HAP-1 (cell line): ENCODE measurements around the gene TMEM139.
"Not testable (repeated sequence)": the region's sequence is repeated elsewhere in the genome, so short reads cannot be mapped to it uniquely, and the experiment has no call there.

Experiments
- DNase-seq, 2 experiments: peaks; one replicate each; pipeline ENCODE4 v3.0.0-alpha.2; 2016 to 2020; ENCODE audit warnings: low spot score in 2 of 2
- H3K27me3 ChIP-seq: fragments of 250-450 bp; sonication (Bioruptor Pico); 2 replicates; pipeline ENCODE4 v1.5.1; 2020; ENCODE audit warnings: low read depth, mild to moderate bottlenecking, moderate library complexity
- H3K36me3 ChIP-seq: fragments of 250-450 bp; sonication (Bioruptor Pico); replicated peaks from 2 replicates; pipeline ENCODE4 v1.5.1; 2020; ENCODE audit warnings: mild to moderate bottlenecking
- H3K4me1 ChIP-seq: fragments of 250-450 bp; sonication (Bioruptor Pico); 2 replicates; pipeline ENCODE4 v1.5.1; 2020; ENCODE audit warnings: mild to moderate bottlenecking
- H3K4me3 ChIP-seq: fragments of 250-450 bp; sonication (Bioruptor Pico); 2 replicates; pipeline ENCODE4 v1.5.1; 2020; ENCODE audit warnings: mild to moderate bottlenecking, moderate library complexity
- H3K9me3 ChIP-seq: fragments of 250-450 bp; sonication (Bioruptor Pico); 2 replicates; pipeline ENCODE4 v1.5.1; 2020; ENCODE audit warnings: mild to moderate bottlenecking, moderate library complexity
- in situ Hi-C: fragments of 300-500 bp; cut with MboI; formaldehyde crosslinking; loops from 3 replicates; pipeline ENCODE4 v1.14.3; 2020; ENCODE audit warnings: low sequenced_read_pairs, inconsistent platforms, mixed read lengths

TMEM139 gene

GRCh38 chr7:143248761-143249354 lies 35.9 kb upstream of the TMEM139 start:
- H3K4me1 ChIP-seq = no peaks in the 10 kb centered on the region
- no peak for DNase-seq
- no peak overlapping the region for H3K4me3 ChIP-seq

GRCh38 chr7:143250199-143250598 lies 34.6 kb upstream of the TMEM139 start:
- H3K9me3 ChIP-seq = no peaks in the 10 kb centered on the region
- no peaks in the 10 kb centered on the region for H3K4me1 ChIP-seq
- in situ Hi-C loops = no loop called here
- H3K27me3 ChIP-seq = peaks cover 1% of the 10 kb centered on the region; the same call in 1 of the 2 replicates
- no peak overlapping the region for H3K4me3 ChIP-seq
- DNase-seq = no peak
- no peaks in the 10 kb centered on the region for H3K36me3 ChIP-seq

More at GRCh38 chr7:143248761-143249354, 35.9 kb upstream of the TMEM139 start:
- H3K27me3 ChIP-seq = peaks cover 5% of the 10 kb centered on the region; the same call in 1 of the 2 replicates
- H3K36me3 ChIP-seq = no peaks in the 10 kb centered on the region
- no peaks in the 10 kb centered on the region for H3K9me3 ChIP-seq
- in situ Hi-C loops = no loop called here

GRCh38 chr7:143250822-143251221 lies 33.9 kb upstream of the TMEM139 start:
- in situ Hi-C loops = no loop called here
- no peak overlapping the region for H3K4me3 ChIP-seq
- H3K36me3 ChIP-seq = no peaks in the 10 kb centered on the region
- H3K4me1 ChIP-seq = no peaks in the 10 kb centered on the region
- H3K9me3 ChIP-seq = no peaks in the 10 kb centered on the region
- DNase-seq = no peak
- no peaks in the 10 kb centered on the region for H3K27me3 ChIP-seq

GRCh38 chr7:143252006-143252405 lies 32.8 kb upstream of the TMEM139 start:
- no peaks in the 10 kb centered on the region for H3K36me3 ChIP-seq
- in situ Hi-C loops = no loop called here
- DNase-seq = no peak
- no peaks in the 10 kb centered on the region for H3K27me3 ChIP-seq
- no peaks in the 10 kb centered on the region for H3K9me3 ChIP-seq
- no peaks in the 10 kb centered on the region for H3K4me1 ChIP-seq
- no peak overlapping the region for H3K4me3 ChIP-seq

DNA sequence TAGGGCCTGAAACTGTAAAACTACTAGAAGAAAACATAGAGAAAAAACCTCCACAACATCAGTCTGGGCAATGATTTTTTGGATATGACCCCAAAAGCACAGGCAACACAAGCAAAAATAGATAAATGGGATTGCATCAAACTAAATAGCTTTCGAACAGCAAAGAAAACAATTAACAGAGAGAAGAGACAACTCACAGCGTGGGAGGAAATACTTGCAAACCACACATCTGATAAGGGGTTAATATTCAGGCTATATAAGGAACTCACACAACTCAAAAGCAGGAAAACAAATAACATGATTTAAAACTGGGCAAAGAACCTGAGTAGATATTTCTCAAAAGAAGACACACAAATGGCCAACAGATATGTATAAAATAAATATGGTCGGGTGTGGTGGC lies 29.2 kb upstream of the TMEM139 start:
- H3K9me3 ChIP-seq = no peaks in the 10 kb centered on the region
- in situ Hi-C loops = no loop called here
- no peak overlapping the region for H3K4me3 ChIP-seq
- H3K36me3 ChIP-seq = no peaks in the 10 kb centered on the region
- H3K27me3 ChIP-seq = no peaks in the 10 kb centered on the region
- DNase-seq = no peak
- H3K4me1 ChIP-seq = no peaks in the 10 kb centered on the region

DNA sequence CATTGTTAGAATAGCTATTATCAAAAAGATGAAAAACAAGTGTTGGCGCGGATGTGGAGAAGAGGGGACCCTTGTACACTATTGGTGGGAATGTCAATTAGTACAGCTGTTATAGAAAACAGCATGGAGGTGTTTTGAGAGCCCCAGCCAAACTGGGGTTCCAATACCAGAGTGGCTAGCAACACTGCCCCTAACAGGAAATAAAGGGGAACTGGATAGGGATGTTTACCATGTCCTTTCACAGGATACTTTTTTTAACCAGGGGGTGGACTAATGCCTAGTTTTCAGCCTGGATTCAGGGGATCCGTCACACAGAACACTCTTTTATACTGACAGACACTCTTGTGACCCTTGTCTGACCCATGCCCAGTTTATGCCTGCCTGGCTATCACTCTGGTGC lies 28.4 kb upstream of the TMEM139 start:
- Histone ChIP-seq H3K4me3 (no peak overlapping the region), H3K27me3 (no peaks in the 10 kb centered on the region), H3K9me3 (no peaks in the 10 kb centered on the region), H3K36me3 (no peaks in the 10 kb centered on the region), H3K4me1 (no peaks in the 10 kb centered on the region)
- in situ Hi-C loops = no loop called here
- DNase-seq = no peak

- Histone ChIP-seq H3K4me3 (no peak overlapping the region), H3K27me3 (no peaks in the 10 kb centered on the region), H3K9me3 (no peaks in the 10 kb centered on the region; the same call in 1 of the 2 replicates), H3K4me1 (no peaks in the 10 kb centered on the region), H3K36me3 (no peaks in the 10 kb centered on the region)
- in situ Hi-C loops = no loop called here
- DNase-seq = no peak
Measured at GRCh38 chr7:143256932-143257331, 27.8 kb upstream of the TMEM139 start.

GRCh38 chr7:143257501-143257900 lies 27.3 kb upstream of the TMEM139 start:
- Histone ChIP-seq H3K27me3 (no peaks in the 10 kb centered on the region), H3K9me3 (no peaks in the 10 kb centered on the region; the same call in 1 of the 2 replicates), H3K4me3 (no peak overlapping the region), H3K4me1 (no peaks in the 10 kb centered on the region), H3K36me3 (no peaks in the 10 kb centered on the region)
- peak in 1 of 2 experiments; percentile 5 for DNase-seq
- in situ Hi-C loops = no loop called here

GRCh38 chr7:143258831-143259230 lies 25.9 kb upstream of the TMEM139 start:
- H3K4me3 ChIP-seq = no peak overlapping the region
- in situ Hi-C loops = no loop called here
- H3K4me1 ChIP-seq = no peaks in the 10 kb centered on the region
- H3K27me3 ChIP-seq = no peaks in the 10 kb centered on the region
- no peak for DNase-seq
- H3K36me3 ChIP-seq = no peaks in the 10 kb centered on the region
- H3K9me3 ChIP-seq = no peaks in the 10 kb centered on the region; the same call in 1 of the 2 replicates

GRCh38 chr7:143259765-143260164 lies 25.0 kb upstream of the TMEM139 start:
- in situ Hi-C loops = no loop called here
- Histone ChIP-seq H3K4me1 (0 out of 2 replicates have a peak, but pooled peaks cover 4% of the 10 kb centered on the region), H3K27me3 (no peaks in the 10 kb centered on the region), H3K4me3 (no peak overlapping the region), H3K9me3 (no peaks in the 10 kb centered on the region; the same call in 1 of the 2 replicates), H3K36me3 (no peaks in the 10 kb centered on the region)
- no peak for DNase-seq

DNA sequence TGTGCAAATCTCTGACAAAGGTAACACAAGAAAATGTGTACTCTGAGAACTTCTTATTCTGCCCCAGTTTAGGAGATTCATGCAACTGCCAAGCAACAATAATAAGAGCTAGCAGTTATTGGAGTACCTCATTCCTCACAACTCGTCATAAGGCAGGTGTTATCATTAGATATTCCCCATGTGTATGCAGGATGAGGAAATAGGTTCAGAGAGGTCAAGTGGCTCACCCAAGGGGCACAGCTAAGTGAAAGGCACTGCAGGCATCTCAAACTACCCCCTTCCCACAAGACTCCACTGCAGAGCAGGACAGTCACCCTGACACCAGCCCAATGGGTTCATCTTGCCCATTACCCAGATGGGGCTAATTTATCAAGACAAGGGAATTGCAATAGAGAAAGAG lies 22.9 kb upstream of the TMEM139 start:
- H3K4me1 ChIP-seq = 0 out of 2 replicates have a peak, but pooled peaks cover 4% of the 10 kb centered on the region
- in situ Hi-C loops = no loop called here
- H3K9me3 ChIP-seq = no peaks in the 10 kb centered on the region; the same call in 1 of the 2 replicates
- H3K4me3 ChIP-seq = no peak overlapping the region
- no peaks in the 10 kb centered on the region for H3K27me3 ChIP-seq
- H3K36me3 ChIP-seq = peaks cover 3% of the 10 kb centered on the region; the same call in 1 of the 2 replicates
- DNase-seq = no peak

DNA sequence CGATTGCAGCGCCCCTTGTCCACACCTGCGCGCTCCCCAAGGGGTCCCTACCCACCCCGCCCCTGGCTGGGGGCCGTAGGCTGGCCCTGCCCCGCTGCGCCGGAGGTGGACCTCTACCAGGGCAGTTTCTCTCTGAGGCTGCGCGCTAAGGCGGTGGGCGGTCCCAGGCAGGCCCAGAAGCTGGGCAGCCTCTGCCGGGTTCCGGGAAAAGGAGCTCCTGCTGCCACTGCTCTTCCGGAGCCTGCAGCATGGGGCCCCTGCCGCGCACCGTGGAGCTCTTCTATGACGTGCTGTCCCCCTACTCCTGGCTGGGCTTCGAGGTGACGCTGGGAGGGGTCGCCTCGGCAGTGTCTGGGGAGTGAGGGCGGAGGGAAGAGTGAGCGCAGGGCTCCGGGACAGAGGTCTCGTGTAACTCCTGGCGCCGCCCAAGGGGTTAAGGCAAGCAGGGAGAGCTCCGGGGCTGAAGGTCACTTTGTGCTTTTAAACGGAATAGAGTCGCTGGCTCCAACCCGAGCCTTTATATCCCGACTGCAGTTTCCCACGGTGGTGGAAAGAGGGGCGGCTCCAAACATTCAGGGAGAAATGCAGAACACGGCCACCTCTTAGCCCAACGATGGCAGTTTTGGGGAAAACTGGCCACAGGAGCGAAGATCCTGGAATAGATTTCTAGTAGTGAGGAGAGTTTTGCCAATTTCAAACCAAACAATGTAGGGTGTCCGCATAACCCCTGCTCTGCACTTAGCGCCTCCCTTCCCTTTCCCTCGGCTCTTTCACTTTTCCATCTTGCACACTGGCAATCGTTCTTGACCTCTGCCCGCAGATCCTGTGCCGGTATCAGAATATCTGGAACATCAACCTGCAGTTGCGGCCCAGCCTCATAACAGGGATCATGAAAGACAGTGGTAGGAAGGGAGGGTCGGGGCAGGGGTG lies 21.2 kb upstream of the TMEM139 start, which contains the start of gene GSTK1:
Gene GSTK1, plus strand, starts transcription at position 176 of the 930 bp plus-strand sequence. Its CDS starts 73 bp downstream, at position 249.
- peaks cover 14% of the 10 kb centered on the region for H3K36me3 ChIP-seq
- in situ Hi-C loops = no loop called here
- H3K9me3 ChIP-seq = no peaks in the 10 kb centered on the region; the same call in 1 of the 2 replicates
- H3K27me3 ChIP-seq = no peaks in the 10 kb centered on the region
- H3K4me3 ChIP-seq = peak within 1 kb of the TSS; percentile 59
- DNase-seq = peak; percentile 72 to 83
- 0 out of 2 replicates have a peak, but pooled peaks cover 4% of the 10 kb centered on the region for H3K4me1 ChIP-seq

DNA sequence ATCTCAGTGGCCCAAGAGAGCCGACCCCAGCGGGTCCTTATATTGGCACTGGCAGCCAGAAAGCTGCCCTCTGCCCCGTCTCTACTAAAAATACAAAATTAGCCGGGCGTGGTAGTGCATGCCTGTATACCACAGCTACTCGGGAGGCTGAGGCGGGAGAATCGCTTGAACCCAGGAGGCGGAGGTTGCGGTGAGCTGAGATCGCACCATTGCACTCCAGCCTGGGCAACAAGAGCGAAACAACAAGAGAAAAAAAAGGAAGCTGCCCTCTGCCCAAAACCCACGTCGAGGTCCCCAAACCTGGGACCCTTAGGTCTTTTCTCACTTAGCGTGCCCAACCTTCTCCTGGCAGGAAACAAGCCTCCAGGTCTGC lies 20.6 kb upstream of the TMEM139 start:
- H3K36me3 ChIP-seq = peaks cover 14% of the 10 kb centered on the region
- H3K4me3 ChIP-seq = peak overlapping the region; percentile 59
- DNase-seq, H3K27me3 ChIP-seq, H3K4me1 ChIP-seq, in situ Hi-C loops, H3K9me3 ChIP-seq: not testable (repeated sequence)
